NCI-H2227 (cell line): ENCODE data around the gene TMEM176B.
"Not testable (repeated sequence)": the region's sequence is repeated elsewhere in the genome, so short reads cannot be mapped to it uniquely, and the experiment has no call there.

Experiments used
- DNase-seq: peaks from one replicate; lab custom pipeline; 2025; ENCODE audit not compliant: unreplicated experiment; lab: John Stamatoyannopoulos, UW

Gene TMEM176B

DNA sequence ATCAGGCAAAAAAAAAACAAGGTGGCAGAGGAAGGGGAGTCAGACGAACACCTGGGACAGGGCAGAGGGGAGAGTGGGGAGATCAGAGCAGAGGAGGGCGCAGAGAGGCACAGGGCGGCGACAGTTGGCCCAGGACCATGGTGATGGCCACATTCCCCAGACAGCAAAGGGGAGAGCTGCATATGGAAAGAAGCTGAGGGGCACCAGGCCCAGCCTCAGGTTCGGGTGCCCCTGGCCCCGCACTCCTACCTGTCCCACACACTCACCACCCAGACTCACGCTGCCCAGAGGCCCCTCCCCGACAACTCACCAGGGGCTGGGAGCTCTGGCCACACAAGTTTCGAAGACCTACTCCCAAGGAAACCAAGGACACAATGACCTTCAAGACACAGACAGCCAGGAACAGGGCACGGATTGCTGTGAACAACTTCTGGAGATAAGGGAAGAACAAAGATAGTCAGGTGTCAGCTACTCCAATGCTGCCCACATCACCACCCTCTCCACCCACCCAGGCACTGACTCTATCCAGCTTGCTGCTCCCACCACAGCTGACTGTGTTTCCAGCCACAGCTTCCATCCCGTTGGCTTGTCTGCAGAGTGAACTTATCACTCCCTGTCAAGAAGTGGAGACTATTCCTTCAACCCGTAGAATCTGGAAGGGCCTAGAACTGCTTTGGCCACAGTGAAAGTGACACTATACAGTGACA, 8.3 kb downstream of the TMEM176B start:
- no peak for DNase-seq

DNA sequence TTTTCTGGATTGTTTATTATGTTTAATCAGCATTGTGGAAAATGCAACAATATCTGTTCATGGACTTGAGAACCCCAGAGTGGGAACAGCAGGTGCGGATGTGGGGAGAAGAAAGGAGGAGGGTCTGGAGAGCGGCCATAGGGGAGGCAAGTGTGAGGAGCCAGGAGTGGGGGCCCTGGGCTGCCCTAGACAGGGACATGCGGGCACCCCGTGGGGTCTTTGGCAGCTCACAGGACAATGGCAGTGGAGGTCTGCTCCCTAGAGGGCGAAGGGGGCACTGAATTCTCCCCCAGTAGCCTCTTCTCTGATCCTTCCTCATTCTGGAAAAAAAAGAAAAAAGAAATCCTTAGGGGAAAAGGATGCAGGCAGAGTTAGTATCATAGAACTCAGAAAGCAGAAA, 8.9 kb downstream of the TMEM176B start:
- DNase-seq: no peak

DNA sequence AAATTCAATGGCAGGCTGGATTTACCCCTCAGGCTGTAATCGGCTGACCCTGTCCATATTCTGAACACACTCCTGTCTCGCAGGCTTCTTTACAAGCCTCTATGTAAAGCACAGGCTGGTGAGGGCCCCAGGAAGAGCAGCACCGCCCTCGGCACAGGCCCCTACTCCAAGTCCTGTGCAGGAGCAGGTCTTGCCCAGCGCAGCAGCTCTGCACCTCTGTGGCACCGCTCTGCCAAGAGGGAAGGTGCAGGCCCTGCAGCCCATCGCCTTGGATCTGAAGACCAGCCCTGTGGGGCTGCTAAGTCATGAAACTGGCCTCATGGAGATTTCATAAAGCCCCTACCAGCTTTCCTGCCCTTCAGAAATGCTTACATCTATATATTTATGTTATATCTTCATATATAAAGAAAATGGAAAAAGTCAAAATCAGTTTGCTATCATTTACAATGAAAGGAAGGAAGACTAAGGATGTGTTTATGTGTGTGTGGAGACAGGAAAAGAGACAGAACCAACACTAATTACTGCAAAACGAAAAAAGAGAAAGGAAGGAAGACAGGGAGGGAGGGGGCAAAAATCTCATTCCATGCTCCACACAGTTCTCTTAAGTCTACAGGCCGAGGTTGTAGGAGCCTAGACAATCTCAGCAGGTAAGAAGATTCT, 9.6 kb downstream of the TMEM176B start:
- DNase-seq: no peak

DNA sequence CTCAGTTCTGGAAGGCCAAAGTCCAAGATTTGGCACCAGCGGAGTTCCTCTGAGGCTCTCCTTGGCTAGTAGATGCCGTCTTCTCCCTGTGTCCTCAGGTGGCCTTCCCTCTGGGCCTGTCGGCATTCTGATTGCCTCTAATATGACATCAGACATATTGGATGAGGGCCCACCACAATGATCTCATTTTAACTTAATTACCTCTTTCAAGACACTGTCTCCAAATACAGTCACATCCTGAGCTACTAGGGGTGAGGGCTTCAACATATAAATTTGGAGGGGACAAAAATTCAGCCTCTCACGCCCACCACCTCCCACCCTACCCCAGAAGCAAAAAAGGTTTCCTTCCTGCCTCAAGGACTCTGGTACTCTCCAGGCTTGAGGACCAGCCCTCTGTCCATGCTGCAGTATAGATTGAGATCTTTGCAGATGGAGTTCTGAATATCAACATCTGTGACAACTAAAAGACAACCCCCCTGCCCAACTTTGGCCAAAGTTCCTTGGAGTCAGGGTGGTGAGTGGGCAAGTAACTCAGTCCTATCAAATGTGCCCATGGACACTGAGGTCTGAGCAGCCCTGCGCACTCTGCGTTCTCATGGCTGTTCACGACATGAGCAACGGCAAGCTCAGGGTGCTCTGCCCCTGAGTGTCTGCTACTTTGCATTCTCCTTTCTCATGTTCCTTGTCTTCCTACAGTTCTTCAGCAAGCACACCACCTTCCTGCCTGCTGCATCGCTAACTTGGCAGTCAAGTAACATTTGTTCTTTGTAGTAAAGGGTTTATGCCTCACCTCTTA, 11.5 kb downstream of the TMEM176B start:
- DNase-seq: no peak

DNA sequence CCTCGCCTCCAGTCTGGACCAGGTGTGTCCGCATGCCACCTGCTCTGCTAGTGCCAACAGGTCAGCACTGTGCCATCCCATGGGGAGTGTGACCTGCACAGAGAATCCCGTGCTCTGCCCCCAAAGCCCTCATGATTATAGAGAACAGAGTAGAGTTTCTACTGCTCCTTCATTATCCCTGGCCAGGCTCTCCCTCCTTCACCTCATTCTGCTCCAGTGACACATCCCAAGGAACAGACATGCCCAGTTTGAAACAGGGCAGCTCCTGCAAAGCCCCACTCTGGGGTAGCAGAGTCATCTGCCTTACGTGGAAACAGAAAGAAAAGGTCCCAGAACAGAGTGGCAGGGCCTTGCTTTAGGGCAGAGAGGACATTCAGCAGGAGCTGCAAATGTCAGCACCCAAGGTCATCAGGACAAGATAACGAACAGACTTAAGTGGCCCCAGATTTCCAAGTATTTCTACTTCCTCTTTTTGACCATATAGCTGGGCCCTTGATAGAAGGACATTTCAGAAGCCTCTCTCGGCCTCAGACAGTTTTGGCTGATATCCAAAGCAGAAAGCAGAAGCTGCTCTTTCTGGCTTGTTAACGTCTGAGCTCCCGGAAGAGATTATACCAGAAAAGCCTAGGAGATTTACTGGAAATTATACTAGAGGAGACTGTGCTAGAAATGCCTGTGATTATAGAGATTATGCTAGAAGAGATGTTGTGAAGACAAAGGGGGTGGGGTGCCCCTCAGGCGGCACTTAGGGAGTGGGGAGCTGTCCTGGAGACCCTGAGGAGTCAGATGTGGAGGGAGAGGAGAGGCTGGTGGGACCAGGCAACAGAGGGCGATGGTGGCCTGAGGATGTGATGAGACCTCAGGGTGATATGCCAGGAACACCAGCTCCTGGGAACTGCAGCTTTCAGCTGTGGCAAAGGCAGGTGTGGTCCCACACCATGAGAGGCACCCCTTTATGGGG, 12.6 kb downstream of the TMEM176B start:
- DNase-seq: peak; percentile 47

DNA sequence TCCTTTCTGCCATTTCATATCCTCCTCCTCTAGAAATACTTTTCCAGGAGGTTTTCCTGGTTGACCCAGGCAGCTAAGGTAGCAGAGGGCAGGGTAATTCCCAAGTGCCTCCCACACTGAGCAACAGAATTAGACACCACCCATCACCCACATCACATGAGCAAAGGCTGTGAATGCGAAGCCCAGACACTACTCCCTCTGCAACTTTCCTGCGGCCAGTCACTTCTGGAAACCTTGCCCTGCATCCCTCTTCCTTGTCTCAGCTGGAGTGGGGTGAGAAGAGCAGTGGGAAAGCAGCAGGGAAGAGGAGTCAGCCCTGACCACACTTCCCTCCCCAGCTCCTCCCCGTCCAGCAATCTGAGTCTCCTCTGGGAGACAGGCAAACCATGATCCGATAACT, 15.2 kb downstream of the TMEM176B start:
- DNase-seq: no peak

DNA sequence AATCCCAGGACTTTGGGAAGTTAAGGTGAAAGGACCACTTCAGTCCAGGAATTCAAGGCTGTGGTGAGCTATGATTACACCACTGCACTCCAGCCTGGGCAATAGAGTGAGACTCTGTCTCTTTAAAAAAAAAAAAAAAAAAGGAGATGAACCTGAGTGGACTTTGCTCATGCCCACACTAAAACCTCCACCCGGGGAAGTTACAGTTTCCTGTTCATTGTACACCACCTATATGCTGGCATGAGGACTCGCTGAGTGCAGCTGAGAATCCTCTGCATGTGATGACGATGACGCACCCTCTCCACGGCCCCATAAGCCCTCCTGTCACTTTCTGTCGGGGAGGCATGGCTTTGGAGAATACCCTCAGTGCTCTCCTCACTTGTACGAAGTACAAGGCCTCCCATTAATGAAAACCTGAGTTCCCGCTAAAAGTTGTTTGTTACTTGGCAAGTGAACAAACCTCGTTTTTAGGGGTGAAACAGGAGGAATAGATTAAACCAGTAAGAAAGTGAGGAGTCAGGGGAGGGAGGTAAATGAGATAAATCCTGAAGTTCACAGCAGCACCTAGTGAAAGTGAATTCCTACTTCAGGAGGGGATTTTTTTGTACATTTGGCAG, 15.9 kb downstream of the TMEM176B start:
- no peak for DNase-seq

DNA sequence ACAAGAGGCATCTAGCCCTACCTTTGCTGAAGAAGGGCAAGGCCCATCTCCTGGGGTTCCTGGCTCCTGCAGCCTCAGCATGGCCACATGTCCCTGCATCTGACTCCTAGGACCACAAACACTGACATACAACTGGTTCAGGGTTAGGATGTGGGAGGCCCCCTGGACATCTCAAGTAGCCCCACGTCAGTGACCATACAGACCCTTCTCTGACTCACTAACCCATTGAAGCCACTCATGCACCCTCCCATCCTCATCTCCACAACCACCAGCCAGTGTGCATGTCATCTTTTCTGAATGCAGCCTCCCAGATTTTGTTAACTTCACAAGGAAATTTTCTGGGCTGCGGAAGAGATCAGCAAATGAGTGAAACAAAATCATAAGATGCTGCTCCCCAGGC, 18.2 kb downstream of the TMEM176B start:
- DNase-seq: no peak

DNA sequence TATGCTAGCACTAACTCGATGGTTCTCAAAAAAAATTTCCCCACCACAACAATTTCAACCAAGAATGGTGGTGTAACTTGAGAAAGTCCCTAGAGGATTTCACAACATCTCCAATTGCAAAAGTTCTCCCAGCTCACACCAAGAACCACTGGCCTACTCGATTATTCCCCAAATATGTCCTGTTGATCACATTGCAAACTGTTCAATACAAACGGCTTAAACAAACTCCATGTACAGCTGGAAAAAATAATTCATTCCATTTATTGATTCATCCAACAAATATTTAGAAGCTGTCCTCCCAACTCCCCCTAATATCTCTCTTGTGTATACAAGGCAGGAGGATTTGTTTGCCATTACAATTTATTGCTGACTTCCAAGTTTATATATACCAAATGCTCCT, 19.1 kb downstream of the TMEM176B start:
- no peak for DNase-seq

DNA sequence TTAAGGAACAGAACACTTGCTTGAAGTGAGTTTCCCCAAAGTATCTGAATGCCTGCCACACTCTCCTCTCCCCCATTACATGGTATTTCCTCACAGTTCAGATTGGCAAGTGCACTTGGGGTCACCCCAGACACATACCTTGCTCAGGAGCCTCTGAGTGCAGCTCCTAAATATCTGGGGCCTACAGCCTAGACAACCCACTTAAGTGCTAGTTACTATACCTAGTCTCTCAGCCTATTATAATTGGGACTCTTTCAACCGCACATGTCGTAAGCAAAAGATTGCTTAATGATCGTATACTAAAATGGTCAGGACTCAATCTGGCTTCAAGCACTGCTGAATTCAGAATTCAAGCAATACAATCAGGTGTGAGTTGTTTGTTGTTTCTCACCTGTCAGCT, 19.9 kb downstream of the TMEM176B start:
- DNase-seq: no peak

DNA sequence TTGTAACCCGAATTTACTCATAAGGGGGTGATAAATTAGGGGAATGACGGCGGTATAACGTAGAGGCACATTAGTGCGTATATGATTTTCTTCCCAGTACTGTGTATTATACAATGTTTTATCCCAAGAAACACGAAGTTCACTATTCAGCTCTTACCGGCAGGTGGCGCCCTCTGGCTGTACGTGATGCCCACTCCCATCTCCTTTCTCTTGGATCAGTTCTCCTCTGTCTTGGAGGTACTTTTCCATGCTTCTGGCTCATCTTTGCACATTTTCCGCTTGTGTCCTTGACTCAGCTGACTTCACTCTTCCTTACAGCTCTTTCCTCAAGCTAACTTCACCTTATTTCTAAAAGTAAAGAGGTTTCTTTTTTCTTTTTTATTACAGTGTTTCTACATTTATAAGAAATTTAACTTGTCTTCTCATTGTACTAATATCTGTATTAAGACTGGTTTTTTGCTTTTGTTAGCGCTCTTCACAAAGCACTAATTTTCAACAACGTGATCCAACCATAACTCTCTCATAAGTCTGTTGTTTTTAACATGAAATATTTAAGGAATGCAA, 21.3 kb downstream of the TMEM176B start:
- DNase-seq: peak; percentile 92

DNA sequence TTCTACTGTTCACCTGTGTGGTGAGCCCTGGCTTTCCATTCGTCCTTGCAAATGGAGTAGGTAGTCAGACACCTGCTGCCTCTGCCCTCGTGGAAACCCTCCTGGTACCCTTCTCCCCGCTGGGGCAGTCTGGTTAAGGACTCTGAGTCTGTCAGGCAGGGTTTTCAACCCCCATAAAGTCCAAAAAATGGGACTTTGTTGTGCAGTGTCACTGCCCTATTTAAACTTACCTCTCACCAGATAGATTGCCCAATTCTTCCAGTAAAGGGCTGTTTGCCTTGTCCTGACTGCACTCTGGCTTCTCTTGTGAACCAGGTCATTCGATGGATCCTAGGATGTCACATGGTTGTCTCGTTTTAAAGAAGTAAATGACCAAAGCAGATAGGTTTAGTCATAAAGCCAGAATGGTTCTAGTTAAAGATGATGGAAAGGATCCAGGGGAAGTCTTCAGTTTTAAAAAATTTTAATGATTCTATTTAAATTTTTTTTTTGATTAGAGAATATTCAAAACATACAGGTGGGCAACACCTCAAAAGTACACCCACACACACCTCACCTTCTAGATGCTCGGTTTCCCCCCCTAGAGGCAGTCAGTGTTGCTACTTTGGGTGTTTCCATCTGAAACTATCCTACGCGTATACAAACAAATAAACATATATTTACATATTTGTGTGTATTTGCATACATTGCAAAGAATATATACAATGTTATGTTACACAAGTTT, 22.0 kb downstream of the TMEM176B start:
- DNase-seq: no peak

DNA sequence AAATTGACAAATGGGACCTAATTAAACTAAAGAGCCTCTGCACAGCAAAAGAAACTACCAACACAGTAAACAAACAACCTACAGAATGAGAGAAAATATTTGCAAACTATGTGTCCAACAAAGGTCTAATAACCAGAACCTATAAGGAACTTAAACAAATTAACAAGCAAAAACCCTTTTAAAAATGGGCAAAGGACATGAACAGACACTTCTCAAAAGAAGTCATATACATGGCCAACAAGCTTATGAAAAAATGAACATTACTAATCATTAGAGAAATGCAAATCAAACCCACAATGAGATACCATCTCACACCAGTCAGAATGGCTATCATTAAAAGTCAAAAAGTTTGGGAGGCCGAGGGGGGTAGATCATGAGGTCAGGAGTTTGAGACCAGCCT, 26.0 kb downstream of the TMEM176B start:
- not testable (repeated sequence) for DNase-seq

DNA sequence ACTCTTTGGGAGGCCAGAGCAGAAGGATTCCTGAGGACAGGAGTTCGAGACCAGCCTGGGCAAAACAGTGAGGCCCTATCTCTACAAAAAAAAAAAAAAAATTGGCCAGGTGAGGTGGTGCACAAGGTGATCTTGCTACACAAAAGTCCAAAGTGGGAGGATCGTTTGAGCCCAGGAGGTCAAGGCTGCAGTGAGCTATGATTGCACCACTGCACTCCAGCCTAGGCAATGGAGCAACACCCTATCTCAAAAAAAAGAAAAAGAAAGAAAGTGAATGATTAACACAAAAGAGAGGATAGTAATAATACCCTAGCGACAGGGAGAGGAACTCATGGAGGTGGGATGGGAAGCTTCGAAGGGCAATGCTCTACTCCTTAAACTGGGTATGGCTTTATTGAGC, 30.4 kb downstream of the TMEM176B start:
- DNase-seq: no peak

DNA sequence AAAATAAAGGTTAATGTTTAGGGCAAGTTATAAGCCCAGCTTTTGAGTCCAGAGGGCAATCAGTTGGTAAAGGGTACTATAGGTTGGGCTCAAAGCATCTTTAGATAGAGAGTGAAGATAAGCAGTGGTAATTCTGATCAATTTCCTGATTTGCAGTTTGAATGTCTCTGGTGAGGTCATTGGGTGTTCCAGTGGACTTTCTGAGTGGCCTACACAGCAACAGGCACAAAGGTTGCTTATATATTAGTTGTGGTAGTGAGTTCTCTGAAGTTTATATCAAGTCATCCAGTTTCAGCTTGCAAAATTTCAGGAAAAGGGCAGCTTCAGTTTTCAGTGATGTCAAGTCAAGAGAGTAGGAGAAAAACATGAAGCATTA, 33.8 kb downstream of the TMEM176B start:
- DNase-seq: no peak

DNA sequence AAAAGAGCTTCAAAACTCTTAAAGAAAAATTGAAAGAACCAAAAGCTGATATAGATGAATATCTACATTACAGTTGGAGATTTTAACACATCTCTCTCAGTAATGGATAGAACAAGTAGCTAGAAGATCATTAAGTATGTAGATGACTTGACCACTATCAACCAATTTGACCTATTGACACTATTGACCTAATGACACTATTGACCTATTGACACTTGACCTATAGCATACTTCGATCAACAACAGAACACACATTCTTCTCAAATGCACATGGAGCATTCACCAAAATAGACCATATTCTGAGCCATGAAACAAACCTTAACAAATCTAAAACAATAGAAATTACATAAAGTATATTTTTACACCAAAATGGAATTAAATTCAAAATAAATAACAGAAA, 40.7 kb downstream of the TMEM176B start:
- DNase-seq: no peak

DNA sequence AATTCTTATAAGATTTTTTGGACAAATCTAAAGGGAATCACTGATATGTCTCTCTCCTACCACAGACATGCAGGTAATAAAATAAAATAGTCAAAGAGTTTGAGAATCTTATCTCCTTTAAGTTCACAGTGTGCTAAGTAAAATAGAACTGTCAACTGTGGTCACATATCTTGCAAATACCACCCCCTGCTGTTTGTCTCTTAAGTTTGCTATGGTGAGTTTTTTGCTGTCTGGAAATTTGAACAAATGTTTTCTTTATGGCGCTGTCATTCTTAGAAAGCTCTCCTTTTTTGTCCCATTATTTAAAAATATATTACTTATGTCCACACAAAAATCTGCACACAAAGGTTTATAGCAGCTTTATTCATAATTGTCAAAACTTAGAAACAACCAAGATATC, 43.3 kb downstream of the TMEM176B start:
- DNase-seq: no peak

DNA sequence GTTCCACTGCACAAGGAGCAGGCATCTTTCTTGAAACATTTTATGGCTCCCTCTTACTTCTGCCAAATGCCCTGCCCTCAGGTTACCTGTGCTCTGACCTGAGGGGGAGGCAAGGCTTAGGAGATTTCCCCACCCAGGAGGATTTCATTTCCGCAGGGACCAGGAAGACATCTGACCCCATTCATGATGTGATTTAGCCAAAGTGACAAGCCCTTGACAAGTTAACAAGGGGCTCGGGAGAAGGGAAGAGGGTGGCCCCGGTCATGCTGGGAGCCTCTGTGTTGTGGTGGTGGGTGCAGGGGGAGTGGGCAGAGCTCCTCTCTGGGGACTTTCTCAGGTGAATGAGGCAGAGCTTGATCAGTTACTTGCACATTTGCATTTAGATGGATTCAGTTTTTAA, 44.0 kb downstream of the TMEM176B start:
- DNase-seq: no peak

DNA sequence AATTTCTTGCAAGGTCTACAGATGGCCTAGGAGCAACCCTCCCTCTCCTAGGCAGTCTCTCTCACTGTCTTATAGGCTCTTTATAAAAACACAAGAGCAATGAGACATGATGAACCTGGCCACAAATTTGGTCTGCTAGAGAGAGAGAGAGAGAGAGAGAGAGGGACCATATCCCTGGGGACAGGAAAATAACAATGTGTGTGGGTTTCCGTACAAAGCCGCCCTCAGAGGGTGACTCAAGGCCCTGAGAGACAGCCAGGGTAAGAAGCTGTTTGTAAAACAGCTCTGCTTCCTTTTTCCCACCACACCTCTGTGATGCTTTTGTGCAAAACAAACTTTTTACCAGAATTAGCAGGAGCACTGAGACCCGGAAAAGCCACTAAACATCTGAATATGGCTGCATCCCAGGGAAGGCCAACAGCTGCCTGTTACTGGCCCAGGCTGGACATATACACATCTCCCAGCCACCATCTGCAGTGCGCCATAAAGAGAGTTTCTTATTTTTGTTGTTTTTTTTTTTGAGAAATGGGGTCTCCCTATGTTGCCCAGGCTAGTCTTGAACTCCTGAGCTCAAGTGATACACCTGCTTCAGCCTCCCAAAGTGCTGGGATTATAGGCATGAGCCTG, 44.6 kb downstream of the TMEM176B start:
- DNase-seq: no peak
